SU-DHL-6 (cell line): ENCODE results near the gene PTPRJ.

Experiments
- CTCF ChIP-seq: fragments of 200-600 bp; sonication (generic); IDR thresholded peaks from one replicate; pipeline ENCODE4 v1.5.1; 2017; ENCODE audit warnings: antibody characterized with exemption, mild to moderate bottlenecking, low read length, moderate library complexity; ENCODE audit not compliant: insufficient read depth, poor library complexity, severe bottlenecking
- EZH2phosphoT487 ChIP-seq: fragments of 200-600 bp; sonication (generic), shearing (Covaris generic); conservative IDR thresholded peaks from 2 replicates; pipeline ENCODE4 v1.6.1; 2018; ENCODE audit warnings: mild to moderate bottlenecking, antibody characterized with exemption, low read length, moderate library complexity, mixed read lengths

- no peak for TF ChIP-seq CTCF
- no peak for TF ChIP-seq EZH2phosphoT487
Observed at GRCh38 chr11:48096588-48097525, 116.5 kb downstream of the PTPRJ start.
